Coronary artery (tissue), 2 donors: ENCODE measurements around the gene MALRD1.

Source experiments
- DNase-seq: peaks from one replicate; pipeline ENCODE4 v3.0.0-alpha.2; 2017; ENCODE audit warnings: low spot score
- H3K27ac ChIP-seq, 2 donors: fragments of 200-600 bp; sonication (generic); one replicate each; pipeline ENCODE4 v1.5.1; 2016 to 2019
- H3K4me3 ChIP-seq: fragments of 200-600 bp; sonication (generic); 2 replicates; pipeline ENCODE4 v1.5.1; 2016; ENCODE audit warnings: mild to moderate bottlenecking, moderate library complexity
- CTCF ChIP-seq: fragments of 200-600 bp; sonication (generic); IDR thresholded peaks from one replicate; pipeline ENCODE4 v1.5.1; 2019; ENCODE audit warnings: antibody characterized with exemption

MALRD1 gene

GRCh38 chr10:19024611-19025010 lies 24.0 kb upstream of the MALRD1 start:
- Histone ChIP-seq H3K27ac (no peak overlapping the region), H3K4me3 (no peak overlapping the region)
- no peak for DNase-seq
- no peak for TF ChIP-seq CTCF

DNA sequence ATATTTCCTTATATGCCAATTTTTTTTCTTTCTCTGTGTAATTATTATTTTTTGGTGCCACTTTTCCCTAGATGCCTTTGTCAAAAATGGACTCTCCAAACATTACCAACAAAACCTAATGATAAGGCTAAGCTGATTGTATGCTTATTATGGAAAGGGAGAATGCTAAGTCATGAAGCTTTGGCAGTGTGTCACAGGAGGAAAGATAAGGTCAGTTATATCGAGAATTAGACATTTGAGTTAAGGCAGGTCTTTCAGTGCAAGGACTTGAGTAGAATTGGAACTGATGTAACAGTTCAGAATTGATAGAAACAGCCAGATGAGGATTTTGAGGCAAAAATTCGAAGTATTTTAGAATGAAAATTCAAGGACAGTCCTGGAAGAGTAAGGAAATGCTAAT lies 16.8 kb upstream of the MALRD1 start:
- Histone ChIP-seq H3K27ac (no peak overlapping the region), H3K4me3 (no peak overlapping the region)
- no peak for DNase-seq
- TF ChIP-seq CTCF, result no peak

DNA sequence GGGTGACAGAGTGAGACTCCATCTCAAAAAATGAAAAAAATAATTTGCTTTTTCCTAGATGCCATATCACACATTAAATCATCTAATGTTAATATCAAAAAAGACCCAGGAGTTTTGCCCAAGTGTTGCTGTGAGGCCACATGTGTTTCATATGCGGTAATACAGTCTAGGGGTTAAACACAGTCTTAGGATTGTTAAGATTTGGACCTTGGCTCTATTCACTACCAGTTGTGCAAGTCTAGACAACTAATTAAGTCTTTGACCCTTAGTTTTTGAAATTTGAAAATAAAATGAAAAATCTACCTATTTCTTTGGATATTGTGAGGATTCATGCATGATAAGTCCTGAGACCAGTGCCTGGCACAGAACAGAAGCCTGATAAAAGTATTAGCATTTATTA lies 14.9 kb upstream of the MALRD1 start:
- DNase-seq, result no peak
- TF ChIP-seq CTCF, result no peak
- H3K27ac ChIP-seq, result no peak overlapping the region
- H3K4me3 ChIP-seq, result no peak overlapping the region

- Histone ChIP-seq H3K4me3 (no peak overlapping the region), H3K27ac (no peak overlapping the region)
- no peak for DNase-seq
- TF ChIP-seq CTCF, result no peak
Observed at GRCh38 chr10:19041171-19041570, 7.4 kb upstream of the MALRD1 start.

GRCh38 chr10:19043431-19043830 lies 5.2 kb upstream of the MALRD1 start:
- no peak for DNase-seq
- Histone ChIP-seq H3K27ac (no peak overlapping the region), H3K4me3 (no peak overlapping the region)
- TF ChIP-seq CTCF, result no peak

GRCh38 chr10:19046679-19047078 lies 1.9 kb upstream of the MALRD1 start:
- no peak overlapping the region for H3K27ac ChIP-seq
- H3K4me3 ChIP-seq, result no peak overlapping the region
- TF ChIP-seq CTCF, result no peak
- DNase-seq, result no peak

- Histone ChIP-seq H3K4me3 (no peak overlapping the region), H3K27ac (no peak overlapping the region)
- DNase-seq, result no peak
- TF ChIP-seq CTCF, result no peak
Observed at GRCh38 chr10:19048891-19049290, 290 bp downstream of the MALRD1 start.
